SW480 (cell line): ENCODE results near the gene MYBBP1A.

Source experiments
- DNase-seq: peaks from one replicate; pipeline ENCODE4 v3.0.0-alpha.2; 2016; ENCODE audit warnings: low spot score

The MYBBP1A gene

GRCh38 chr17:4565209-4566141 lies 10.3 kb upstream of the MYBBP1A start:
- DNase-seq = peak; percentile 89

GRCh38 chr17:4562015-4562969 lies 7.1 kb upstream of the MYBBP1A start:
- DNase-seq = no peak

GRCh38 chr17:4560837-4561256 lies 5.7 kb upstream of the MYBBP1A start:
- no peak for DNase-seq

- no peak for DNase-seq
Measured at GRCh38 chr17:4560421-4560820, 5.2 kb upstream of the MYBBP1A start, which contains the start of gene GGT6. TSS of gene GGT6 (minus strand) at chr17:4560577. CDS start at chr17:4560521, 56 bp downstream.

GRCh38 chr17:4559966-4560365 lies 4.8 kb upstream of the MYBBP1A start:
- no peak for DNase-seq

- DNase-seq = no peak
Measured at GRCh38 chr17:4559139-4559791, 4.1 kb upstream of the MYBBP1A start.

- no peak for DNase-seq
Measured at GRCh38 chr17:4558347-4558971, 3.3 kb upstream of the MYBBP1A start.

- DNase-seq = no peak
Measured at GRCh38 chr17:4557626-4558346, 2.6 kb upstream of the MYBBP1A start.

GRCh38 chr17:4556996-4557395 lies 1.8 kb upstream of the MYBBP1A start:
- no peak for DNase-seq

- DNase-seq = no peak
Measured at GRCh38 chr17:4555873-4556759, 932 bp upstream of the MYBBP1A start.

- no peak for DNase-seq
Measured at GRCh38 chr17:4554441-4554996, 665 bp downstream of the MYBBP1A start.

- no peak for DNase-seq
Measured at GRCh38 chr17:4553669-4554068, 1.5 kb downstream of the MYBBP1A start.

GRCh38 chr17:4551796-4552525 lies 3.2 kb downstream of the MYBBP1A start:
- DNase-seq = no peak

- no peak for DNase-seq
Measured at GRCh38 chr17:4551141-4551540, 4.0 kb downstream of the MYBBP1A start.

- DNase-seq = no peak
Measured at GRCh38 chr17:4550534-4551039, 4.6 kb downstream of the MYBBP1A start.

GRCh38 chr17:4549781-4550533 lies 5.2 kb downstream of the MYBBP1A start:
- no peak for DNase-seq

GRCh38 chr17:4548721-4549531 lies 6.3 kb downstream of the MYBBP1A start:
- DNase-seq = no peak
